Ovary (tissue), 9 donors: ENCODE data around the gene NSG2. TPM values are rescaled to one million over a fixed set of nuclear protein-coding genes. Genes with fewer than 3 reads are reported as not detected.

Source experiments
- DNase-seq, 5 donors: peaks; one replicate each; pipeline ENCODE4 v3.0.0-alpha.2; 2019 to 2020
- H3K27ac ChIP-seq, 2 donors: fragments of 200-600 bp; one replicate each; pipeline versions ENCODE4 v1.5.1 to v1.8.0; 2019 to 2022
- H3K27me3 ChIP-seq: fragments of 200-600 bp; one replicate; pipeline ENCODE4 v1.8.0; 2022
- H3K36me3 ChIP-seq: fragments of 200-600 bp; sonication (generic); one replicate; pipeline ENCODE4 v1.5.1; 2019
- H3K4me1 ChIP-seq: one replicate; pipeline ENCODE4 v1.8.1; 2013; ENCODE audit warnings: mild to moderate bottlenecking, moderate library complexity; ENCODE audit not compliant: insufficient read depth
- H3K4me3 ChIP-seq: fragments of 200-600 bp; sonication (generic); one replicate; pipeline ENCODE4 v1.5.1; 2017
- H3K9me3 ChIP-seq, 2 donors: fragments of 200-600 bp in 1 of 2; sonication (generic) in 1 of 2; one replicate each; pipeline versions ENCODE4 v1.5.1 to v1.8.1; 2013 to 2019; ENCODE audit warnings: mild to moderate bottlenecking in 1 of 2, moderate library complexity in 1 of 2
- EP300 ChIP-seq: sonication (generic); formaldehyde crosslinking; IDR thresholded peaks from one replicate; pipeline ENCODE4 v1.6.1; 2017; ENCODE audit warnings: antibody characterized with exemption
- POLR2A ChIP-seq: fragments of 450-650 bp; IDR thresholded peaks from one replicate; pipeline ENCODE4 v1.6.1; 2017; ENCODE audit warnings: antibody characterized with exemption, mild to moderate bottlenecking, moderate library complexity
- WGBS, 3 donors: extraction: QIAGEN DNeasy Blood & Tissue Kit in 1 of 3; methylation state at CpG; one replicate each; pipeline versions ENCODE4 v1.1.5 to v1.1.7; 2013 to 2017; 5-methylcytosine and 5-hydroxymethylcytosine counted together
- intact Hi-C, 4 donors: fragments of 100-400 bp; cut with DNase I; formaldehyde crosslinking; loops; one replicate each; pipeline versions ENCODE4 v1.11.0 to v1.15.1; 2022 to 2023
- polyA plus RNA-seq, 2 donors: library from polyadenylated mRNA; stranded (reverse); fragments of 200-250 nt in 1 of 2; fragments of 350-450 nt in 1 of 2; fragmentation: Illumina TruSeq in 1 of 2; extraction: RNeasy Lipid Tissue Mini Kit (QIAGEN cat#74804) in 1 of 2; gene quantifications; one replicate each; pipeline ENCODE4 v1.2.3, GENCODE V29; 2013 to 2014
- total RNA-seq, 7 donors: library from RNA; depleted of rRNA in 2 of 7; stranded (reverse); fragments of >200 nt in 2 of 7; fragmentation: NEBNext Ultra II Directional in 3 of 7; extraction: Animal tissue kit (Norgen Biotek cat#: 25700) in 3 of 7; gene quantifications; one replicate each; pipeline versions ENCODE4 v1.1.0 to v1.2.4, GENCODE V29; 2016 to 2023
- TF ChIP-seq, protein P1 (sequence below), 3 donors: fragments of 450-650 bp in 2 of 3; fragments of 200-600 bp in 1 of 3; IDR thresholded peaks; one replicate each; pipeline versions ENCODE4 v1.5.1 to v1.8.0; 2016 to 2022; ENCODE audit warnings: antibody characterized with exemption in 3 of 3, mild to moderate bottlenecking in 1 of 3
- donor health status: DM: no; HTN: no; CAD: no; lungs with moderate emphysema.
- donor health status: DM: no; HTN: no; CAD: no.
- donor health status: Bipolar disorder and iron deficiency.
- donor health status: DM: yes; HTN: yes; CAD: no.
- donor health status: DM: no; HTN: no; CAD: no.
- donor health status: DM: yes; HTN: yes; CAD: no.

NSG2 gene
- total and polyA plus RNA-seq, 9 donors, result not detected

DNA sequence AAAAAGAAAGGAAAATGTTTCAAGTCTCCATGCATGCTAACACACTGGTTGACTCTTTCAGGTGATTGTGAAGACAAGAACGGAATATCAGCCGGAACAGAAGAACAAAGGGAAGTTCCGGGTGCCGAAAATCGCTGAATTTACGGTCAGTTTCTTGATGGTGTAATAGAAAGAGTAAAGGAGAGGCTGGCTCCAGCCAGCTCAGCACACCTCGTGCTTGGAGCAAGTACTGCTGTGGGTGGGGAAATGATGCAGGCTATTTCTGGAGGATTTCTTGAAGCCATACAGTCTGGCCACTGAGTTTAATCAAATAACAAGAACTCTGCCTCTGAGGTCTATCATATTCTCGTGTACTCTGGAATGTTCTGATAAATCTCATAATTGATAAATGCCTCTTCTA is 18.7 kb downstream of the NSG2 start:
- Histone ChIP-seq H3K36me3 (no peaks in the 10 kb centered on the region), H3K9me3 (no peaks in the 10 kb centered on the region), H3K27ac (no peak overlapping the region), H3K4me1 (no peaks in the 10 kb centered on the region), H3K27me3 (no peaks in the 10 kb centered on the region), H3K4me3 (no peak overlapping the region)
- 43 to 57% (median 48%) methylated on average over 8 of the region's 8 CpGs for WGBS, 3 donors
- no peak for DNase-seq
- TF ChIP-seq, protein P1, sequence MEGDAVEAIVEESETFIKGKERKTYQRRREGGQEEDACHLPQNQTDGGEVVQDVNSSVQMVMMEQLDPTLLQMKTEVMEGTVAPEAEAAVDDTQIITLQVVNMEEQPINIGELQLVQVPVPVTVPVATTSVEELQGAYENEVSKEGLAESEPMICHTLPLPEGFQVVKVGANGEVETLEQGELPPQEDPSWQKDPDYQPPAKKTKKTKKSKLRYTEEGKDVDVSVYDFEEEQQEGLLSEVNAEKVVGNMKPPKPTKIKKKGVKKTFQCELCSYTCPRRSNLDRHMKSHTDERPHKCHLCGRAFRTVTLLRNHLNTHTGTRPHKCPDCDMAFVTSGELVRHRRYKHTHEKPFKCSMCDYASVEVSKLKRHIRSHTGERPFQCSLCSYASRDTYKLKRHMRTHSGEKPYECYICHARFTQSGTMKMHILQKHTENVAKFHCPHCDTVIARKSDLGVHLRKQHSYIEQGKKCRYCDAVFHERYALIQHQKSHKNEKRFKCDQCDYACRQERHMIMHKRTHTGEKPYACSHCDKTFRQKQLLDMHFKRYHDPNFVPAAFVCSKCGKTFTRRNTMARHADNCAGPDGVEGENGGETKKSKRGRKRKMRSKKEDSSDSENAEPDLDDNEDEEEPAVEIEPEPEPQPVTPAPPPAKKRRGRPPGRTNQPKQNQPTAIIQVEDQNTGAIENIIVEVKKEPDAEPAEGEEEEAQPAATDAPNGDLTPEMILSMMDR (IDR thresholded peaks at IDR 0.05), result no peak
- TF ChIP-seq EP300, result no peak
- TF ChIP-seq POLR2A, result no peak
- intact Hi-C loops, result no loop called here

DNA sequence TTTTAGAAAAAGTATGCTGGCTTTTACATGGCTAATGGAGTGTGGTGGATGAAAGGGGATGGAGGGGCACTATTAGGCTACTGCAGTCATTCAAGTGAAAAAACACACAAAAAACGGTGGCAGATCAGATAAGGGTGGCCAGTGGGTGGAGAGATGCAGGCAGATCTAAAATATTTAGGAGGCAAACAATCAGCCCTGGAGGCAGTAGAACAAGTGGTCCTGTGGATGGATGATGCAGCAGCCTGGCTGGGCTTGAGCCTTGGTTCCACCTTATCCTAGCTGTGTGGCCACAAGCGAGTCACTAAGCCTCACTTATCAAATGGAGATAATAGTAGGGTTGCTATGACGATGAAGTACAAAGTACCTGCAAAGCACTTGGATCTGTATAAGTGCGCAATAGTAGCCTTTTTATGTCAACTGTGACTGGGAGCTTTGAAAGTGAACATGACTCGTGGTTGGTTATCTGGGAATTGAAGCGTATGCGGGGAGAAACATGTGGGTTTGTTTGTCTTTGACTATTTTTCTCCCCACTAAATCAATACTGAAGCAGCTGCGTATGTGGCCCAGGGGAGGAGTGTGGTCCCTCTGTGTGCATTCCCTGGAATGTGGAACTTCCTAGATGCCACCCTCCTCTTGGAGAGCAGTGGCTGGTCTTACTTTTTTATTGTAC is 20.2 kb downstream of the NSG2 start:
- 57 to 68% (median 58%) methylated on average over 8 of the region's 8 CpGs for WGBS, 3 donors
- DNase-seq, result no peak
- intact Hi-C loops, result no loop called here
- no peak overlapping the region for H3K27ac ChIP-seq
- no peak overlapping the region for H3K4me3 ChIP-seq
- H3K9me3 ChIP-seq, result no peaks in the 10 kb centered on the region
- TF ChIP-seq, protein P1 (IDR thresholded peaks at IDR 0.05), result no peak
- TF ChIP-seq EP300 (no peak), POLR2A (no peak)
- no peaks in the 10 kb centered on the region for H3K36me3 ChIP-seq
- H3K4me1 ChIP-seq, result no peaks in the 10 kb centered on the region
- H3K27me3 ChIP-seq, result no peaks in the 10 kb centered on the region

DNA sequence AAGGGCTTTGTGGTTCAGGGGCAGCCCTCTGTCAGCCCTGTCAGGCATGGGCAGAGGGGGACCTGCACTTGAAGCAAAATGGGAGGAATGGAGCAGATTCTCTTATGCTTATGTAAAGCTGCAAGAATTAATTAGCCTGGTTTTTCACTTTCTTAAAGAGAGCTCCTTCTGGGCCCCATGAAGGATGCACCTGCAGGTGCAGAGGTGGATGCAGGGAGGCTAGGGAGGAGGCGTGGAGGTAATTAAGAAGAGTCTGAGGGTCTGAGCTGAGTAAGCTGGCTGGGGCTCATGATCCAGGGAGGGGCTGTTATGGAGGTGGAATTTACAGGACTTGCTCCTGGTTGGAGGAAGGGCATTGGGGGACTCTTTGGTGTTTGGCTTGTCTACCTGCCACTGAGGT is 22.0 kb downstream of the NSG2 start:
- DNase-seq, result no peak
- no peak overlapping the region for H3K4me3 ChIP-seq
- TF ChIP-seq, protein P1 (IDR thresholded peaks at IDR 0.05), result no peak
- TF ChIP-seq POLR2A (no peak), EP300 (no peak)
- no peaks in the 10 kb centered on the region for H3K4me1 ChIP-seq
- no peaks in the 10 kb centered on the region for H3K36me3 ChIP-seq
- H3K27me3 ChIP-seq, result no peaks in the 10 kb centered on the region
- no peak overlapping the region for H3K27ac ChIP-seq
- intact Hi-C loops, result no loop called here
- H3K9me3 ChIP-seq, result no peaks in the 10 kb centered on the region
- 86 to 92% (median 92%) methylated on average over 1 of the region's 1 CpG for WGBS, 3 donors

DNA sequence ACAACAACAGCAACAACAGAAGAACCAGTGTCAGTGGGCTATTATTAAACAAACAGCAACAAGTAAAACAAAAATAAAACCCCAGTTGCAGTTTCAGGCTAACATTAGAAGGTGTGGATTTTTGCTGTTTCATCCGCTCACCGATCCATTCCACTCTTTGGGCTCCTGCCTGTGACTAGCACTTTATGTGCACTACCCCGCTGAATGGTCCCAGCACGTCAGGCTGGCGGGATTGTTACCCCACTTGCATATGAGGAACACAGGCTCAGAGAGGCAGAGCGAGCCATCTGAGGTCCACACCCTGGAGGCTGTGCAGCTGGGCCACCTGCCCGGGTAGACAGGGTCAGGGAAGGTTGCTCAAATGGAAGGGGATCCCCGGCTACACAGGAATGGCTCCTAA is 26.0 kb downstream of the NSG2 start:
- no peak for DNase-seq
- H3K27ac ChIP-seq, result no peak overlapping the region
- H3K4me3 ChIP-seq, result no peak overlapping the region
- no peaks in the 10 kb centered on the region for H3K36me3 ChIP-seq
- 89 to 94% (median 92%) methylated on average over 8 of the region's 8 CpGs for WGBS, 3 donors
- no peaks in the 10 kb centered on the region for H3K27me3 ChIP-seq
- intact Hi-C loops, result no loop called here
- no peaks in the 10 kb centered on the region for H3K9me3 ChIP-seq
- TF ChIP-seq EP300 (no peak), POLR2A (no peak)
- TF ChIP-seq, protein P1 (IDR thresholded peaks at IDR 0.05), result no peak
- H3K4me1 ChIP-seq, result peaks cover 4% of the 10 kb centered on the region
